Stimulated activated naive CD4-positive, alpha-beta T cell treated with Interleukin-2 at 50 U/mL for 16 hours (primary cell): ENCODE data around the gene MIDN.
"Not testable (repeated sequence)": the region's sequence is repeated elsewhere in the genome, so short reads cannot be mapped to it uniquely, and the experiment has no call there.

Experiments used
- DNase-seq: peaks from one replicate; lab custom pipeline; 2025; lab: John Stamatoyannopoulos, UW

Gene MIDN

GRCh38 chr19:1295169-1296012 lies 47.0 kb downstream of the MIDN start:
- DNase-seq: peak; percentile 18

- DNase-seq: no peak
Measured at GRCh38 chr19:1296078-1296477, 47.7 kb downstream of the MIDN start.

- no peak for DNase-seq
Measured at GRCh38 chr19:1296575-1297271, 48.3 kb downstream of the MIDN start.

GRCh38 chr19:1298235-1298634 lies 49.9 kb downstream of the MIDN start:
- no peak for DNase-seq

- no peak for DNase-seq
Measured at GRCh38 chr19:1299801-1300200, 51.4 kb downstream of the MIDN start.

- DNase-seq: no peak
Measured at GRCh38 chr19:1300744-1301490, 52.5 kb downstream of the MIDN start.

- no peak for DNase-seq
Measured at GRCh38 chr19:1302533-1303239, 54.3 kb downstream of the MIDN start.

GRCh38 chr19:1304197-1304924 lies 56.0 kb downstream of the MIDN start:
- no peak for DNase-seq

GRCh38 chr19:1305354-1305753 lies 57.0 kb downstream of the MIDN start:
- not testable (repeated sequence) for DNase-seq

GRCh38 chr19:1307320-1307719 lies 58.9 kb downstream of the MIDN start:
- DNase-seq: no peak

- DNase-seq: no peak
Measured at GRCh38 chr19:1307755-1308303, 59.4 kb downstream of the MIDN start.

GRCh38 chr19:1308718-1309117 lies 60.3 kb downstream of the MIDN start:
- DNase-seq: no peak
